Measurements from ENCODE around the gene TMEM94. TPM values are rescaled to one million over a fixed set of nuclear protein-coding genes. Genes with fewer than 3 reads are reported as not detected.

TMEM94 gene
- total RNA-seq, 4 donors from 2014 or later: 128 to 708 (median 280) TPM

DNA sequence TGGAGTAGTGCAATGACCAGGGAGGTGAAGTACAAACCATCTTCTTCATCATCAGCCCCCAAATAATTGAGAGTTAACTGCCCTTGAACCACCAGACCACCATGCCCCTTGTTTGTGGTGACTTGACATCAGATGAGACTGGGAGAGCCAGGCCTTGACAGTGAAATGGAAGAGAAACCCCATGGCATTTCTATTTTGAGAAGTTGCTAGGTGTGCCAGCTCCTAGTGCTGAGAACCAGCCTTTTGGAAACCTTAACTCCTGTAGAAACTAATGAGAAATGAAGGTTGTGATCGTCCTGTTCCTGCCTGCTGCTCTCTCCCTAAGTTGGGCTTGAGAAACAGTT, 2.8 kb downstream of the TMEM94 start:
- Histone ChIP-seq H3K4me1 (peaks cover 25 to 47% (median 34%) of the 10 kb centered on the region in 4 donors), H3K27me3 (no peaks in the 10 kb centered on the region), H3K27ac (peak overlapping the region; percentile 77 to 86 (median 82)), H3K9me3 (no peaks in the 10 kb centered on the region), H3K36me3 (no peaks in the 10 kb centered on the region), H3K4me3 (no peak overlapping the region)
- in situ Hi-C loops (cut with MboI; ENCODE audit: low pct_ligation_motif_present in 1 of 4, low pct_unique_long_range_greater_than_20kb in 1 of 4, low sequenced_read_pairs in 3 of 4) (no loop called here), intact Hi-C loops (cut with DNase I; ENCODE audit: low total_unique reads) (no loop called here)
- peak; percentile 37 for DNase-seq
- WGBS, 2 donors (ENCODE audit: low coverage in 1 of 2): 30% methylated on average over 1 of the region's 1 CpG; no CpG with 5 or more reads in 1 of the 2 donors
- TF ChIP-seq EP300 (IDR thresholded peaks at IDR 0.05; ENCODE audit: low read depth): no peak
- peak; percentile 57 for TF ChIP-seq POLR2A (IDR thresholded peaks at IDR 0.05)

GRCh38 chr17:75459590-75460267, 3.3 kb downstream of the TMEM94 start:
- intact Hi-C loops (cut with DNase I; ENCODE audit: low total_unique reads): no loop called here
- peak; percentile 63 for DNase-seq
- no peaks in the 10 kb centered on the region for H3K9me3 ChIP-seq
- H3K4me1 ChIP-seq: peaks cover 25 to 47% (median 34%) of the 10 kb centered on the region in 4 donors
- H3K4me3 ChIP-seq: no peak overlapping the region
- no peaks in the 10 kb centered on the region for H3K36me3 ChIP-seq
- H3K27me3 ChIP-seq: no peaks in the 10 kb centered on the region
- TF ChIP-seq POLR2A (IDR thresholded peaks at IDR 0.05): peak; percentile 31
- peak; percentile 4 to 68 (median 35) for TF ChIP-seq POLR2AphosphoS5 (IDR thresholded peaks at IDR 0.05)
- TF ChIP-seq EP300 (IDR thresholded peaks at IDR 0.05; ENCODE audit: low read depth): no peak
- in situ Hi-C loops (cut with MboI; ENCODE audit: low pct_ligation_motif_present in 1 of 4, low pct_unique_long_range_greater_than_20kb in 1 of 4, low sequenced_read_pairs in 3 of 4): no loop called here
- H3K27ac ChIP-seq: peak overlapping the region; percentile 77 to 86 (median 82)
- 37 to 45% methylated on average over 9 of the region's 9 CpGs for WGBS, 2 donors (ENCODE audit: low coverage in 1 of 2)

GRCh38 chr17:75460295-75460694, 3.9 kb downstream of the TMEM94 start:
- DNase-seq: no peak
- intact Hi-C loops (cut with DNase I; ENCODE audit: low total_unique reads): no loop called here
- Histone ChIP-seq H3K4me3 (no peak overlapping the region), H3K4me1 (peaks cover 25 to 47% (median 34%) of the 10 kb centered on the region in 4 donors), H3K27me3 (no peaks in the 10 kb centered on the region), H3K36me3 (no peaks in the 10 kb centered on the region), H3K27ac (peak overlapping the region; percentile 77 to 86 (median 82)), H3K9me3 (no peaks in the 10 kb centered on the region)
- in situ Hi-C loops (cut with MboI; ENCODE audit: low pct_ligation_motif_present in 1 of 4, low pct_unique_long_range_greater_than_20kb in 1 of 4, low sequenced_read_pairs in 3 of 4): no loop called here
- WGBS, 2 donors (ENCODE audit: low coverage in 1 of 2): 89 to 94% methylated on average over 3 to 4 of the region's 4 CpGs
- TF ChIP-seq EP300 (IDR thresholded peaks at IDR 0.05; ENCODE audit: low read depth) (no peak), POLR2A (IDR thresholded peaks at IDR 0.05) (no peak), CTCF (IDR thresholded peaks at IDR 0.05) (no peak), POLR2AphosphoS5 (IDR thresholded peaks at IDR 0.05) (no peak)

- Histone ChIP-seq H3K4me1 (peaks cover 10 to 27% (median 20%) of the 10 kb centered on the region in 4 donors), H3K36me3 (no peaks in the 10 kb centered on the region), H3K27ac (no peak overlapping the region), H3K9me3 (no peaks in the 10 kb centered on the region), H3K27me3 (no peaks in the 10 kb centered on the region), H3K4me3 (no peak overlapping the region)
- intact Hi-C loops (cut with DNase I; ENCODE audit: low total_unique reads) (no loop called here), in situ Hi-C loops (cut with MboI; ENCODE audit: low pct_ligation_motif_present in 1 of 4, low pct_unique_long_range_greater_than_20kb in 1 of 4, low sequenced_read_pairs in 3 of 4) (no loop called here)
- no peak for DNase-seq
- TF ChIP-seq POLR2A (IDR thresholded peaks at IDR 0.05) (no peak), POLR2AphosphoS5 (IDR thresholded peaks at IDR 0.05) (no peak), EP300 (IDR thresholded peaks at IDR 0.05; ENCODE audit: low read depth) (no peak), CTCF (IDR thresholded peaks at IDR 0.05) (no peak)
- 90 to 98% methylated on average over 2 of the region's 2 CpGs for WGBS, 2 donors (ENCODE audit: low coverage in 1 of 2)
These were observed 7.2 kb downstream of the TMEM94 start for GRCh38 chr17:75463603-75464002.

DNA sequence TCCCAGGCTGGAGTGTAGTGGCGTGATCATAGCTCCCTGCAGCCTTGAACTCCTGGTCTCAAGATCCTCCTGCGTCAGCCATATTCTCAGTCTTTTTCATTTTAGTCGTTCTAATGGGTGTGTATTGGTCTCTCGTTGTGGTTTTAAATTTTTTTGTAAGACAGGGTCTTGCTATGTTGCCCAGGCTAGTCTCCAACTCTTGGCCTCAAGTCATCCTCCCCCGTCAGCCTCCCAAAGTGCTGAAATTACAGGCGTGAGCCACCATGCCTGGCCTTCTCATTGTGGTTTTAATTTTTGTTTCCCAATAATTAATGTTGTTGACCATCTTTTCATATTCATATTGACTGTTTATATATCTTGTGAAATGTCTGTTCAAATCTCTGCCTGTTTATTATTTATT, 8.6 kb downstream of the TMEM94 start:
- Histone ChIP-seq H3K4me1 (peaks cover 1 to 24% (median 14%) of the 10 kb centered on the region in 4 donors), H3K27ac (no peak overlapping the region), H3K4me3 (no peak overlapping the region), H3K9me3 (no peaks in the 10 kb centered on the region), H3K27me3 (no peaks in the 10 kb centered on the region), H3K36me3 (no peaks in the 10 kb centered on the region)
- intact Hi-C loops (cut with DNase I; ENCODE audit: low total_unique reads) (no loop called here), in situ Hi-C loops (cut with MboI; ENCODE audit: low pct_ligation_motif_present in 1 of 4, low pct_unique_long_range_greater_than_20kb in 1 of 4, low sequenced_read_pairs in 3 of 4) (no loop called here)
- WGBS, 2 donors (ENCODE audit: low coverage in 1 of 2): 95 to 97% methylated on average over 6 of the region's 6 CpGs
- TF ChIP-seq CTCF (IDR thresholded peaks at IDR 0.05): no peak
- TF ChIP-seq EP300 (IDR thresholded peaks at IDR 0.05; ENCODE audit: low read depth): no peak
- TF ChIP-seq POLR2AphosphoS5 (IDR thresholded peaks at IDR 0.05): no peak
- TF ChIP-seq POLR2A (IDR thresholded peaks at IDR 0.05): no peak
- no peak for DNase-seq
